ENCODE measurements around the gene SPAG7.

Gene SPAG7, protein sequence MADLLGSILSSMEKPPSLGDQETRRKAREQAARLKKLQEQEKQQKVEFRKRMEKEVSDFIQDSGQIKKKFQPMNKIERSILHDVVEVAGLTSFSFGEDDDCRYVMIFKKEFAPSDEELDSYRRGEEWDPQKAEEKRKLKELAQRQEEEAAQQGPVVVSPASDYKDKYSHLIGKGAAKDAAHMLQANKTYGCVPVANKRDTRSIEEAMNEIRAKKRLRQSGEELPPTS

GRCh38 chr17:4967539-4968485, at the start of gene SPAG7:
Gene SPAG7 (minus strand): TSS chr17:4967817. CDS start chr17:4967804, 13 bp downstream.
- DNase-seq (ENCODE audit: low read depth in 2 of 2) = peak; percentile 84 to 87

DNA sequence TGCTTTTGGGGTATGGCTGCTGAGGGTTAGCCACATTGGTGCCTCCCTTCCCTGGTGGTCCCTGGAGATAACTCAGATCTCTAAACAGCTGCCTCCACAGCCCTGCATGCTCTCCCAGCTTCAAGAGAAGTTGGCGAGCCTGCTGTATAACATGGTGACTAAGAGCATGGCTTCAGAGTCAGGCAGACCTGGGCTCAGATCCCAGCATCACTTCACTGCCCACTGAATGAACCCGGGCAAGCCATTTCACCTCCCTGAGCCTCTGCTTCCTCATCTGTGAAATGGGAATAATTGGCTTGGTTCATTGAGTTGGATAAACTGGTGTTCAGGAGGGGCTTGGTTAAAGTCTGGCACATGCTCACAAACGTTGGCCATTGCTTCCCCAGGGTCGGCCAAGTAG, 46.7 kb upstream of the SPAG7 start:
- DNase-seq (ENCODE audit: low read depth in 2 of 2) = no peak

- DNase-seq (ENCODE audit: low read depth in 2 of 2) = no peak
Observed at GRCh38 chr17:5011928-5012327, 44.3 kb upstream of the SPAG7 start.

- no peak for DNase-seq (ENCODE audit: low read depth in 2 of 2)
Observed at GRCh38 chr17:5003214-5003867, 35.7 kb upstream of the SPAG7 start.

DNA sequence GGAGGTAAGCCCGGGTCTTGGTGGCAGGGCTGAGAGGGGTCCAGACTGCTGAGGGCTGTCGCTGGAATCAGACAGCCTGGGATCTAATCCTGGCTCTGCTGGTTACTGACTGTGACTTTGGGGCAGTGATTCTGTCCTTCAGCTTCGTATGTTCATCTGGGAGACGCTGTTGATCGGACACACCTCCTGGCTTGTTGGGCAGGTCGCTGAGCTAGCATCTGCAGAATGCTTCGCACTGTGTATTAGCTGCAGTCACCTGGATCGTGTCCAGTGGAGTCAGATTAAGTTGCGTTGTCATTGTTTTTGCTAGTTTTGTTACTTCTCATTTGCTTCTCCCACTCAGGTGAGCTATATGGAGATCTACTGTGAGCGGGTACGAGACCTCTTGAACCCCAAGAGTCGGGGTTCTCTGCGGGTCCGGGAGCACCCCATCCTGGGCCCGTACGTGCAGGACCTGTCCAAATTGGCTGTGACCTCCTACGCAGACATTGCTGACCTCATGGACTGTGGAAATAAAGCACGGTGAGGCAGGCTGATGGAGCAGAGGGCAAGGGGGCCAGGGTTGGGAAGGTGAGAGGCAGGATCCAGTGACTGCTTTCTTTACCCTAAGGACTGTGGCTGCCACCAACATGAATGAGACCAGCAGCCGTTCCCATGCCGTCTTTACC, 34.6 kb upstream of the SPAG7 start:
- no peak for DNase-seq (ENCODE audit: low read depth in 2 of 2)

GRCh38 chr17:5000237-5000639, 32.6 kb upstream of the SPAG7 start:
- no peak for DNase-seq (ENCODE audit: low read depth in 2 of 2)

DNA sequence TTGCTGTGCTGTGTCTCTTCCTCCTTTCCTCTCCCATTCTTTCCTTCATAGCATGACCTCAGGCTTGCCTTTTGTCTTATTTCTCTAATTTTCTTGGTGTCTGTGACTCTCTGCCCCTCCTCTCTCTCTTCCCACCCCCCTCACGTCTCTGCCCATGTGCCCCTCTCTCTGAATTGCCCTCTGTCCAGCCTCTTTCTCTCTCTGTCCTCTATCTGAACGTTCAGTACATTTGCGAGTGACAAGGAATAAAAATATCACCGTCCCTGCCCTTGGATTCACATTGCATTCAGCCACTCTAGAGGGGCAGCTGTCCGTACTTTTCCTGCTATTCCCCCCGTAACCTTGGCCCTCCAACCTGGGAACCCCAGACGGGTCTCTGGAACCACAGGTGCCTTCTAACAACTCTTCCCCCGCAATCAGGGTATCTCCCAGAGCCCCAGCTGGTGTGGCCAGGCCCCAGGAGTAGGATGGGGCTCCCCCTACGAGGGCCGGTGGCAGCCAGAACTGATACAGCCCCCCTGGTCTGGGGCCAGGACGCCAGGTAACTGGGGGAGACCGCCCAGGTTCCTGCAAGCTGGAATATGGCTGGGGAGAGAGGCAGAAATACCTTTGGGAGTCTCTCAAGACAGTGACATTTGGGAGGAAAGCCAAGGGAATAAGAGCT, 31.9 kb upstream of the SPAG7 start:
- DNase-seq (ENCODE audit: low read depth in 2 of 2) = no peak

DNA sequence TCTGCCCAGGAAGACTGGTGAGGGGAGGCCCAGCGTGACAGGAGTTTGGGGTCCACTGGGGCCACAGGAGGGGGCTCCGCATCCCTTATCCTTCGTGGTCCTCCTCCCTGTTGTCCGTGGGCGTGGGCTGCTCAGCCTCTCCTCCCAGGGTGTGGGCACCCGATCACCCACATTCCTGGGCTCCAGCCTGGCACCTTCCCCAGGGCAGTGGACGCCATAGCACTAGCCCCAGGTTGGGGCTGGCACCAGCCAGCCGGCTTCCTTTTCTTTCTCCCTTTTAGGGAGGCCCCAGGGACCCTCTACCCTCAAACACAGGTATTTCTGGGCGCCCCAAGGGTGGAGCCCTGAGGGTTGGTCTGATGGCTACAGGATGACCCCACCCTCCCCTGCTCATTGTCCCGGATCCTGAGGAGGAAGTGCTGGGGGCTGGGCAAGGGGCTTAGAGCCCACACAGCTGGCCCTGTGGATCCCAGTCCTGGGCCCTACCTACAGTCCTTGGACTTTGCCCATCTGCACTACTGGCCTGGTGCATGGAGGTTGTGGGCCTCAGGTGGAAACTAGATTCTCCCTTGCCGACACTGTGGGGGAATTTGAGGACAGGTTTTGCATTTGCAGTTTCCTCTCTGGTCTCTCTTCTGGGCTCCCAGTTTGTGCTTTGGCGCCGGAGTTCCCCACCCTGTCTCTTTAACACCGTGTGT, 31.3 kb upstream of the SPAG7 start:
- no peak for DNase-seq (ENCODE audit: low read depth in 2 of 2)

GRCh38 chr17:4998027-4998731, 30.6 kb upstream of the SPAG7 start:
- DNase-seq (ENCODE audit: low read depth in 2 of 2) = no peak

DNA sequence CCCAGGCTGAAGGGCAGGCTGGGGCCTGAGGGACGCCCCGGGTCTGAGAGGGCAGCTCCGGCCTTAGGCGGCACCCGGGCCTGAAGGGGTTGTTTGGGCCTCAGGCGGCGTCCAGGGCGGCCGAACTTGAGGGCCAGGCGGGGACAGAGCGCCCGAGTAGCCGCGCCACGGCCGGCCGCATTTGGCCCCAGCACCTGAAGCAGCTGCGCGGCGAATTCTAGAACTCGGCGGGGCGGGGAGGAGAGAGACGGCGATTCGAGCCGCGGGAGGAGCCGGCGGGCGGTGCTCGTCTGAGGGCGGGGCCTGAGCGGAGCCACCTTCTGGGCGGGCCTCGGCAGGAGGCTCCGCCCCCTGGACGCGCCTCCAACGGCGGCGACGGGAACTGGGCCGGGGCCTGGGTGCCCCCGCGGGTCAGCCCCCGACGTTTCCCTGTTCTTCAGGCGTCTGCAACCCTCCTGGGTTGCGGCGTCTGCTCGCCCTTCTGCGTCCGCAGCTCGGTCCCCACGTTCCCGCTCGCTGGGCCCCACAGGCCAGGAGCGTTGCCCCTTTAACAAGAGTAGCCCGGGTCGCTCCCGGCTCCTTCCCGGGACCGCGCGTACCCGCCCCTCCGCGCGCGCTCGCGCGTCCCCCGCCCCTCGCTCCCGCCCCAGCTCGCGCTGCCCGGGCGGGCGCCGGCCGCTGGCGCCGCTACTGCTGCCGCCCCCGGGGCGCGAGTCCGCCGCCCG, 29.8 kb upstream of the SPAG7 start, which contains the start of the genes INCA1 and KIF1C:
INCA1 (minus strand) TSS at position 221 of the 725 bp plus-strand sequence. CDS start 3,085 bp downstream, outside the sequence.
KIF1C (plus strand) TSS at position 649 of the 725 bp plus-strand sequence. CDS start 2,297 bp downstream, outside the sequence.
- peak; percentile 74 to 77 for DNase-seq (ENCODE audit: low read depth in 2 of 2)

DNA sequence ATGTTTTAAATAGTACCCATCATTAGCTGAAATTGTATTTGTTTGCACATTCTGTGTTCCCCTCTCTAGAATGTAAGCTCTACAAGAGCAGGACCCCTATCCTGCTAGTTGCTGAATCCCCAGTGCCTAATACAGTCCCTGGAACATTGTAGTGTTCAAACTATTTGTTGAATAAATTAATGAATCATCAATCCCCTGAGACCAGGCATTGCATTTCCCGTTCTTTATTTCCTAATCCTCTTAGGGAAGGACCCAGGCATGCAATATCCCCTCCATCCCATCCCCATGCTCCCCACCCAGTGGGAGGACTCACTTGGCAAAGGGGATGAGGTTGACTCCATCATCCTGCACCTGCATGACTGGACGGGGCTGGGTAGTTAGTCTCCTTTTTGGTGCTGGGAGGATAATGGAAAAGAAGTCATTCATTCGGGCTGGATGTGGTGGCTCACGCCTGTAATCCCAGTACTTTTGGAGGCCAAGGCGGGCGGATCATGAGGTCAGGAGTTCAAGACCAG, 26.5 kb upstream of the SPAG7 start:
- no peak for DNase-seq (ENCODE audit: low read depth in 2 of 2)

DNA sequence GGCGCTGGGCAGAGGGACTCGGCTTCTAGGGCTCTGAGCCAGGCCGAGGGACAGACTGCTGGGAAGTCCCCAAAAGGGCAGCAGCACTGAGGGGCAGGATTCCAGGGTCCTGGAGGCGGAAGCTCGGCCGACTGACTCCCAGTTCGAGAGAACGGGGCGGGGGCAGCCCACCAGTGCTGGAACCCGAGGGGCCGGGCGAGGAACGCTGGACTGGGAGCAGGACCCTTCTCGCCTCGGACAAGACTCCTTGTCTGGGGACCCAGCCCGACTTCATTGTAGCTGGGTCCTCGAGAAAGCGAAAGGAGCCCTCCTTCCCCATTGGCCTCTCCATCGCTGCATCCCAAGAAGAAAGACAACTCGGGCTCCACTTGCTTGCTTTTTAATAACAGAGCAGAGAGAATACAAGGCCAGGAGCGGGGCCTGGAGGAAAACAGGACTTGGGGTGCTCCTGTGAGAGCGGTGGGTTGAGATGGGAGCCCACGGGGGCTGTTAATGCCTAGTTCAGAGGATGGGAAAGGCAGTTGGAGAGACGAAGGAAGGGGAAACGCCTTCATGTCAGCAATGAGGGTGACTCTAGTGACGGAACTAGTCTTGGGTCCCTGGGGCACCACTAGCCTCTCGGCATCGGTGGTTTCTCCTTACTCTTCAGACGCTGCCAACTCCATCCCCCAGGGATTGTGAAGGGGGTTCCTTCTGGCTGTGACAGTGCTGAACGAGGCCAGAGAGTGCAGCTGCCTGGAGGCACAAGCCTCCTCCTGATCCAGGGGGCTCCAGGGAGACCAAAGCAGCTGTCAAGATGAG, 20.4 kb upstream of the SPAG7 start:
- DNase-seq (ENCODE audit: low read depth in 2 of 2) = no peak

DNA sequence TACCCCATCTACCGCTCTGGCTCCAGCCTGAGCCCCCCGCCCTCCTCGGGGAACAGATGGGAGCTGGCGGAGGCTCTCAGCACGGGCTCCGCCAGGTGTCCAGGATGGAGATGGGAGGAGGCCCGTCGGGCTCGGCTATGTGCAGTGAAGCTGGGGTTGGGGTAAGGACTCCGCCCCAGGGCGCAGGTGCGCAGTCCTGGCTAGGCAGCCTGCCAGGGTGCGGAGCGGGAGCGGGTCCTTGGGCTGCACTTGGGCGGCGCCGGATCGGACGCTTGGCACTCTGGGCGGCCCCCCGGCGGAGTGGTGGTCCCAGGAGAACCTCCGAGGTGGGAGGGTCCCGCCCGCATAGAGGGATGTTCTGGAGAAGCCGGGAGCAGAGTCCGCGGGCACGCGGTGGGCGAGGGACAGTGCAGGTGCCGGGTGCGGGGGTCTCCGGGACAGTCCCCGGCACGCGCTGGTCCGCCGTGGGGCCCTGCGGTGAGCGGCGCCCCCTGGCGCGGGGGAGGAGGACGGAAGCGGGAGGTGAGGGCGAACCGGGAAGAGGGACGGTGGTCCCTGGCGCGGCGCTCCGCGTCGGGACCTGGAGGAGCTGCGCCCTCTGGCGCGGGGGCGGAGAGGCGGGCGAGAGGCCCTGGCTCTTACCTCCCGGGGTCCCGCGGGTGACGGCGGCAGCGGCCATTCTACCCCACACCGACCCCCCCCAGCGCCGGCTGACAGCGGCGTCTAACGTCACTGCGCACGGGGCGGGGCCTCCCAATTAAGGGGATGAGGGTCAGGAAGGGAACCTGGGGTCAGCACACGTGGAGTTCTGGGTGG, 19.5 kb upstream of the SPAG7 start, which contains the start of gene CAMTA2:
CAMTA2 (minus strand) TSS at position 725 of the 816 bp plus-strand sequence. CDS start 1,453 bp downstream, outside the sequence.
- DNase-seq (ENCODE audit: low read depth in 2 of 2) = peak; percentile 75 to 78

DNA sequence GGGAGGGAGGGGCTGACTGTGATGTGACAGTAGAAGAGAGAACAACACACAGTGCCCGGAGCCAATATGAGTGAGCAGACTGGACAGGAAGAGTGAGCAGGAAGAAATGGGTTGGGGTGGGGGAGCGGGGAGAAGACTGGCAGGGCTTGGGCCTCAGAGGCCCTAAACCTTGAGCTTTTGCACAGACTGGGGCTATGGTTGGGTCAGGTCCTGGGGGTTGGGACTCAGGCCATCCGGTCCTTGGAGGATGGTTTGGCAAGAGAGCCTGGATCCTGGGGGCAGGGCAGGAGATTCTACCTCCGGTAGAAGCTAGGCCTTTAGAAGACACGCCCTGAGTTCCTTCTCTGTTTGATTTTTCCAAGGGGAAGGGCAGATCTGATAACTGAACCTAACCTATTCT, 18.8 kb upstream of the SPAG7 start:
- DNase-seq (ENCODE audit: low read depth in 2 of 2) = no peak

- no peak for DNase-seq (ENCODE audit: low read depth in 2 of 2)
Observed at GRCh38 chr17:4982305-4982704, 14.7 kb upstream of the SPAG7 start.

- no peak for DNase-seq (ENCODE audit: low read depth in 2 of 2)
Observed at GRCh38 chr17:4980644-4981216, 13.1 kb upstream of the SPAG7 start.

- DNase-seq (ENCODE audit: low read depth in 2 of 2) = no peak
Observed at GRCh38 chr17:4978726-4979125, 11.1 kb upstream of the SPAG7 start.
